GM19455 (cell line): ENCODE measurements around the gene RPS2.

Experiments
- ATAC-seq: cut with Tn5 transposase; IDR thresholded peaks from one replicate; pipeline ENCODE4 v1.9.1; 2021; ENCODE audit not compliant: unreplicated experiment

RPS2 gene

GRCh38 chr16:1999866-2000514 lies 35.4 kb upstream of the RPS2 start:
- ATAC-seq: no peak

- ATAC-seq: no peak
Measured at GRCh38 chr16:1998852-1999801, 34.5 kb upstream of the RPS2 start.

GRCh38 chr16:1998360-1998835 lies 33.8 kb upstream of the RPS2 start:
- no peak for ATAC-seq

GRCh38 chr16:1997494-1998359 lies 33.1 kb upstream of the RPS2 start:
- no peak for ATAC-seq

GRCh38 chr16:1993731-1994131 lies 29.1 kb upstream of the RPS2 start:
- ATAC-seq: no peak

- no peak for ATAC-seq
Measured at GRCh38 chr16:1992704-1993317, 28.2 kb upstream of the RPS2 start.

- no peak for ATAC-seq
Measured at GRCh38 chr16:1991948-1992703, 27.5 kb upstream of the RPS2 start.

GRCh38 chr16:1991588-1991947 lies 26.9 kb upstream of the RPS2 start:
- no peak for ATAC-seq

- ATAC-seq: no peak
Measured at GRCh38 chr16:1991135-1991551, 26.5 kb upstream of the RPS2 start.

- ATAC-seq: no peak
Measured at GRCh38 chr16:1990351-1991134, 25.9 kb upstream of the RPS2 start.

- no peak for ATAC-seq
Measured at GRCh38 chr16:1990101-1990350, 25.4 kb upstream of the RPS2 start.

- ATAC-seq: no peak
Measured at GRCh38 chr16:1989209-1990100, 24.8 kb upstream of the RPS2 start, which contains the start of gene SYNGR3. TSS of gene SYNGR3 (plus strand) at chr16:1989970. CDS start at chr16:1990103, 133 bp downstream.

- ATAC-seq: no peak
Measured at GRCh38 chr16:1987198-1987597, 22.6 kb upstream of the RPS2 start.

- no peak for ATAC-seq
Measured at GRCh38 chr16:1985466-1986150, 21.0 kb upstream of the RPS2 start.

- no peak for ATAC-seq
Measured at GRCh38 chr16:1984347-1985225, 20.0 kb upstream of the RPS2 start.

- ATAC-seq: peak; percentile 67
Measured at GRCh38 chr16:1983544-1984346, 19.1 kb upstream of the RPS2 start, which contains the start of gene GFER. TSS of gene GFER (plus strand) at chr16:1984193. CDS start at chr16:1984219, 26 bp downstream.
